HCT116 (cell line): ENCODE data around the gene AKAP13.

Source experiments
- CTCF ChIP-seq, 3 experiments: fragments of 200-600 bp in 1 of 3; sonication (generic) in 1 of 3; IDR thresholded peaks in 2 of 3; conservative IDR thresholded peaks in 1 of 3; 2 replicates each; pipeline ENCODE4 v1.5.1; 2012 to 2017; ENCODE audit warnings: low read depth in 2 of 3, low read length in 2 of 3, antibody characterized with exemption in 1 of 3, borderline replicate concordance in 1 of 3, control low read depth in 1 of 3, mild to moderate bottlenecking in 1 of 3, mixed read lengths in 1 of 3, mixed run types in 1 of 3, moderate library complexity in 1 of 3; ENCODE audit not compliant: insufficient read depth in 1 of 3
- RAD21 ChIP-seq: IDR thresholded peaks from 2 replicates; pipeline ENCODE4 v1.6.1; 2012; ENCODE audit warnings: low read depth, mild to moderate bottlenecking
- REST ChIP-seq: IDR thresholded peaks from 2 replicates; pipeline ENCODE4 v1.6.1; 2012; ENCODE audit warnings: low read depth

GRCh38 chr15:85490856-85491255 lies 110.5 kb downstream of the AKAP13 start:
- TF ChIP-seq CTCF (IDR thresholded peaks at IDR 0.05 in 2 of 3, conservative IDR thresholded peaks at IDR 0.05 in 1 of 3; ENCODE audit: borderline replicate concordance in 1 of 3, insufficient read depth in 1 of 3, low read depth in 2 of 3, low read length in 2 of 3) (no peak), RAD21 (no peak), REST (no peak)
